Panc1 (cell line): Measurements from ENCODE around the gene EHBP1. TPM values are rescaled to one million over a fixed set of nuclear protein-coding genes. Genes with fewer than 3 reads are reported as not detected.

ENCODE experiments used
- ATAC-seq: fragments of 200-7000 bp; cut with Tn5 transposase; 2 replicates; pipeline ENCODE4 v1.9.1; 2020; ENCODE audit warnings: mild to moderate bottlenecking, moderate library complexity
- BruUV-seq: library from RNA; stranded (reverse); fragments of 400-500 nt; replicated peaks from 2 replicates; lab custom pipeline; 2021; lab: Mats Ljungman, UMichigan
- CTCF ChIA-PET: fragments of 300-600 bp; sonication (Branson Sonifier 250); formaldehyde crosslinking; loops from one replicate; lab custom pipeline; 2022; ENCODE audit warnings: antibody characterized with exemption; lab: Charles Lee
- POLR2A ChIA-PET: fragments of 300-600 bp; sonication (Branson Sonifier 250); formaldehyde crosslinking; loops from one replicate; lab custom pipeline; 2022; ENCODE audit warnings: antibody characterized with exemption; lab: Charles Lee
- DNase-seq: peaks from one replicate; pipeline ENCODE4 v3.0.0-alpha.2; 2010; ENCODE audit warnings: low read depth, low spot score
- H3K27ac ChIP-seq: 2 replicates; pipeline ENCODE4 v1.5.1; 2011; ENCODE audit warnings: mild to moderate bottlenecking, low read length, inconsistent platforms
- H3K27me3 ChIP-seq: fragments of 200-500 bp; sonication (Bioruptor generic); 2 replicates; pipeline ENCODE4 v1.6.0; 2014; ENCODE audit warnings: low read length, inconsistent platforms; ENCODE audit not compliant: control insufficient read depth, insufficient read depth
- H3K36me3 ChIP-seq: fragments of 200-500 bp; sonication (Bioruptor generic); 2 replicates; pipeline ENCODE4 v1.5.1; 2014; ENCODE audit warnings: inconsistent platforms, mild to moderate bottlenecking, low read length, moderate library complexity; ENCODE audit not compliant: control insufficient read depth, insufficient read depth
- H3K4me1 ChIP-seq: 2 replicates; pipeline ENCODE4 v1.5.1; 2011; ENCODE audit warnings: inconsistent platforms, mild to moderate bottlenecking, low read length, moderate library complexity; ENCODE audit not compliant: control insufficient read depth, insufficient read depth
- H3K4me3 ChIP-seq, 2 experiments: 2 replicates each; pipeline ENCODE4 v1.5.1; 2011 to 2012; ENCODE audit warnings: low read depth in 2 of 2, low read length in 2 of 2, mild to moderate bottlenecking in 2 of 2, inconsistent platforms in 1 of 2, moderate library complexity in 1 of 2
- H3K9me3 ChIP-seq: fragments of 200-500 bp; sonication (Bioruptor generic); 2 replicates; pipeline ENCODE4 v1.5.1; 2014; ENCODE audit warnings: low read depth, mild to moderate bottlenecking, inconsistent platforms, low read length, moderate library complexity; ENCODE audit not compliant: control insufficient read depth, insufficient read depth
- CTCF ChIP-seq: fragments of 450-650 bp; IDR thresholded peaks from 2 replicates; pipeline ENCODE4 v1.5.1; 2017; ENCODE audit warnings: mild to moderate bottlenecking
- POLR2AphosphoS5 ChIP-seq: IDR thresholded peaks from 2 replicates; pipeline ENCODE4 v1.6.1; 2012; ENCODE audit warnings: mild to moderate bottlenecking, low read depth, low read length, moderate library complexity
- SIN3A ChIP-seq: IDR thresholded peaks from 2 replicates; pipeline ENCODE4 v1.6.1; 2012; ENCODE audit warnings: low read depth, mild to moderate bottlenecking, low read length, moderate library complexity, borderline replicate concordance; ENCODE audit not compliant: insufficient read depth
- TCF7L2 ChIP-seq: IDR thresholded peaks from 2 replicates; pipeline ENCODE4 v1.6.1; 2011; ENCODE audit warnings: mild to moderate bottlenecking, low read depth, low read length, inconsistent platforms
- in situ Hi-C: cut with HindIII; loops from 2 replicates; pipeline ENCODE4 v1.10.0; 2016; ENCODE audit warnings: low sequenced_read_pairs, low pct_unique_long_range_greater_than_20kb
- intact Hi-C: fragments of 100-400 bp; cut with micrococcal nuclease; formaldehyde crosslinking; loops from one replicate; pipeline ENCODE4 v1.10.0; 2022; ENCODE audit not compliant: unreplicated experiment
- total RNA-seq: library from RNA; stranded (reverse); gene quantifications from one replicate; pipeline ENCODE4 v1.2.1, GENCODE V29; 2021; ENCODE audit not compliant: unreplicated experiment
- TF ChIP-seq, protein P1 (sequence below), 2 experiments: IDR thresholded peaks; 2 replicates each; pipeline ENCODE4 v1.6.1; 2011 to 2012; ENCODE audit warnings: low read depth in 2 of 2, control low read depth in 1 of 2, low read length in 1 of 2, mild to moderate bottlenecking in 1 of 2, moderate library complexity in 1 of 2; ENCODE audit not compliant: insufficient read depth in 1 of 2

Gene EHBP1
- total RNA-seq, 1 experiment from 2014 or later, result 46.1 TPM

GRCh38 chr2:63013438-63013837 lies 307.9 kb downstream of the EHBP1 start:
- Histone ChIP-seq H3K36me3 (no peaks in the 10 kb centered on the region), H3K9me3 (no peaks in the 10 kb centered on the region), H3K4me1 (no peaks in the 10 kb centered on the region), H3K4me3 (no peak overlapping the region), H3K27me3 (no peaks in the 10 kb centered on the region), H3K27ac (no peak overlapping the region)
- in situ Hi-C loops, result no loop called here
- DNase-seq (no peak), ATAC-seq (no peak)
- TF ChIP-seq, protein P1, sequence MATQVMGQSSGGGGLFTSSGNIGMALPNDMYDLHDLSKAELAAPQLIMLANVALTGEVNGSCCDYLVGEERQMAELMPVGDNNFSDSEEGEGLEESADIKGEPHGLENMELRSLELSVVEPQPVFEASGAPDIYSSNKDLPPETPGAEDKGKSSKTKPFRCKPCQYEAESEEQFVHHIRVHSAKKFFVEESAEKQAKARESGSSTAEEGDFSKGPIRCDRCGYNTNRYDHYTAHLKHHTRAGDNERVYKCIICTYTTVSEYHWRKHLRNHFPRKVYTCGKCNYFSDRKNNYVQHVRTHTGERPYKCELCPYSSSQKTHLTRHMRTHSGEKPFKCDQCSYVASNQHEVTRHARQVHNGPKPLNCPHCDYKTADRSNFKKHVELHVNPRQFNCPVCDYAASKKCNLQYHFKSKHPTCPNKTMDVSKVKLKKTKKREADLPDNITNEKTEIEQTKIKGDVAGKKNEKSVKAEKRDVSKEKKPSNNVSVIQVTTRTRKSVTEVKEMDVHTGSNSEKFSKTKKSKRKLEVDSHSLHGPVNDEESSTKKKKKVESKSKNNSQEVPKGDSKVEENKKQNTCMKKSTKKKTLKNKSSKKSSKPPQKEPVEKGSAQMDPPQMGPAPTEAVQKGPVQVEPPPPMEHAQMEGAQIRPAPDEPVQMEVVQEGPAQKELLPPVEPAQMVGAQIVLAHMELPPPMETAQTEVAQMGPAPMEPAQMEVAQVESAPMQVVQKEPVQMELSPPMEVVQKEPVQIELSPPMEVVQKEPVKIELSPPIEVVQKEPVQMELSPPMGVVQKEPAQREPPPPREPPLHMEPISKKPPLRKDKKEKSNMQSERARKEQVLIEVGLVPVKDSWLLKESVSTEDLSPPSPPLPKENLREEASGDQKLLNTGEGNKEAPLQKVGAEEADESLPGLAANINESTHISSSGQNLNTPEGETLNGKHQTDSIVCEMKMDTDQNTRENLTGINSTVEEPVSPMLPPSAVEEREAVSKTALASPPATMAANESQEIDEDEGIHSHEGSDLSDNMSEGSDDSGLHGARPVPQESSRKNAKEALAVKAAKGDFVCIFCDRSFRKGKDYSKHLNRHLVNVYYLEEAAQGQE (IDR thresholded peaks at IDR 0.05; ENCODE audit: insufficient read depth in 1 of 2, low read depth in 2 of 2, low read length in 1 of 2), result no peak
- TF ChIP-seq TCF7L2 (no peak), SIN3A (no peak), POLR2AphosphoS5 (no peak), CTCF (no peak)
- BruUV-seq, result no TSS peak
- intact Hi-C loops, result no loop called here
- ChIA-PET POLR2A (no interaction called here), CTCF (no interaction called here)

GRCh38 chr2:63015389-63015788 lies 309.9 kb downstream of the EHBP1 start:
- no peak overlapping the region for H3K27ac ChIP-seq
- ChIA-PET POLR2A (no interaction called here), CTCF (no interaction called here)
- H3K27me3 ChIP-seq, result no peaks in the 10 kb centered on the region
- in situ Hi-C loops, result no loop called here
- TF ChIP-seq, protein P1 (IDR thresholded peaks at IDR 0.05; ENCODE audit: insufficient read depth in 1 of 2, low read depth in 2 of 2, low read length in 1 of 2), result no peak
- TF ChIP-seq CTCF, result no peak
- TF ChIP-seq TCF7L2, result no peak
- TF ChIP-seq SIN3A, result no peak
- no peak for TF ChIP-seq POLR2AphosphoS5
- DNase-seq (no peak), ATAC-seq (no peak)
- H3K9me3 ChIP-seq, result no peaks in the 10 kb centered on the region
- no peak overlapping the region for H3K4me3 ChIP-seq
- BruUV-seq, result no TSS peak
- H3K4me1 ChIP-seq, result no peaks in the 10 kb centered on the region
- H3K36me3 ChIP-seq, result no peaks in the 10 kb centered on the region
- intact Hi-C loops, result no loop called here
